ENCODE data around the gene MYH13.

Gene MYH13

DNA sequence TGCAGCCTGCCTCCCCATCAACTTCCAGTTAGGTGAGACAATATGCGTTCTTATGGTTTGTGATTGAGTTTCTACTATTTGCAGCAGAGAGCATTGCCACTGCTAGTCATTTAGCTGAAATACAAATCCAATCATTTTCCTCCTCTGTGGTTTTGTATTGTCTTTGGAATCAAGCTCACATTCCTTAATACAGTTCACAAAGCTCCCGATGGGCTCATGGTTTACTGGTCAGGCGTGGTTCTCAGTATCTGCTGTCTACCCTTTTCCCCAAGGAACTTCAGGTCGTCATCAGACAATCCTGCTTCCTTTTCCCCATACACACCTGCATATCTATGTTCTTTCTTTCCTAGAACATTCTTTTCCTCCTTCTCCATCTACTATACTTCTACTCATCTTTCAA lies 104.8 kb downstream of the MYH13 start:
- no peaks in the 10 kb centered on the region for H3K27me3 ChIP-seq (ENCODE audit: insufficient read depth, low read length)
- no peak overlapping the region for H3K4me3 ChIP-seq (ENCODE audit: low read length)
- no peaks in the 10 kb centered on the region for H3K4me1 ChIP-seq (ENCODE audit: insufficient read depth, low read length)
- H3K9me3 ChIP-seq (ENCODE audit: insufficient read depth, low read depth, low read length), result no peaks in the 10 kb centered on the region
- no peak overlapping the region for H3K27ac ChIP-seq (ENCODE audit: low read length)
- no peak overlapping the region for H3K9ac ChIP-seq (ENCODE audit: low read depth, low read length)
- H3K36me3 ChIP-seq (ENCODE audit: insufficient read depth, low read depth, low read length), result no peaks in the 10 kb centered on the region

- Histone ChIP-seq H3K4me3 (ENCODE audit: low read length) (no peak overlapping the region), H3K27ac (ENCODE audit: low read length) (no peak overlapping the region), H3K9ac (ENCODE audit: low read depth, low read length) (no peak overlapping the region), H3K27me3 (ENCODE audit: insufficient read depth, low read length) (no peaks in the 10 kb centered on the region), H3K36me3 (ENCODE audit: insufficient read depth, low read depth, low read length) (no peaks in the 10 kb centered on the region), H3K9me3 (ENCODE audit: insufficient read depth, low read depth, low read length) (no peaks in the 10 kb centered on the region), H3K4me1 (ENCODE audit: insufficient read depth, low read length) (no peaks in the 10 kb centered on the region)
These were observed 106.4 kb downstream of the MYH13 start for GRCh38 chr17:10266296-10266876.

DNA sequence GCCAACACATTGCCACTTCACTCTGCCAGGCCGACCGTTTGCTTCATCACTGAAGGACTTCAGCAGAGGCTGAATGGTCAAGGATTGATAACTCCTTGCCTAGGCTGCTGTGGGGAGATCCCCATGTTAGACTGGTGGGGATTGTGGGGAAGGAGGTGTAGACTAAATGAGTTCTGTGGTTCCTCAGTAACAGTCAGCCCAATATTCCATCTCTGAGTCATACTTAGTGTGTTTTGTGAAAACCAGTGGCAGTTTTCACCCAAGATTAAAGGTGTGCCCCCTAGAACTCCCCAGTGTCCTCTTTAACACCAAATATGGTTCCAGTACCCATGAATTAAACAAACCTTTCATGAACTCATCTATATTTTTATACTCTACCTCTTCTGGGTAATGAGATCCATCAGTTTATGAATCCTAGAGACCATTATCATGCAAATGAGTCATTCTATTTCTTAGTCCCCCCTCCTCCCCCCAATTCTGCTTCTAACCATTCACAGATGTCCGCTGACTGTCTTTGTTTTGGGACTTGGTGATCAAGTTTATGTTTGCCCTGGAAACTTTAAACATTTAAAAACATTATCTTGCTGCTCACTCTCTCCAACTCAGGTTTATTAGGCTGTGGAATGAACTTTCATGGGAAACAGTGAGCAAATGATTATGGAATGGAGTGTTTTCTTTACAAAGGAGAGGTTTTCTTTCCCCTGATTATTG lies 107.6 kb downstream of the MYH13 start:
- H3K27ac ChIP-seq (ENCODE audit: low read length), result no peak overlapping the region
- H3K4me3 ChIP-seq (ENCODE audit: low read length), result no peak overlapping the region
- no peaks in the 10 kb centered on the region for H3K4me1 ChIP-seq (ENCODE audit: insufficient read depth, low read length)
- no peaks in the 10 kb centered on the region for H3K9me3 ChIP-seq (ENCODE audit: insufficient read depth, low read depth, low read length)
- H3K9ac ChIP-seq (ENCODE audit: low read depth, low read length), result no peak overlapping the region
- no peaks in the 10 kb centered on the region for H3K27me3 ChIP-seq (ENCODE audit: insufficient read depth, low read length)
- no peaks in the 10 kb centered on the region for H3K36me3 ChIP-seq (ENCODE audit: insufficient read depth, low read depth, low read length)

DNA sequence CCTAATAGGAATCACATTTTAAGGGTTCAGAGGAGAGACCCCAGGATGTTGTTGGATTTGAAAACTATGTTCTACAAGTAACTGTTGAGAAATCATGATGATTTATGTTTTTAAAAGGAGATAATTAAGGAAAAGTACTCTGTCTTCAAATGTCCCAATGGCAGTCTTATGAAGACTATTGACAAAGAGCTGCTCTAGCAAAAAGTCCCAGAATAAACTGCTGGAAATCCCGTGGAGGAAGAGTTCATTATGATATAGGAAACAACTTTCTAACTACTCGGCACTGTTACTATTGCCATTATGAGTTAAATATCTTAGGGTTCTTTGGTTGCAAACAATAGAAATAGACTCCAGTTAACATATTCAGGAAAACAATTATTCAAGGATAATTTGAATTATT lies 108.8 kb downstream of the MYH13 start:
- H3K27me3 ChIP-seq (ENCODE audit: insufficient read depth, low read length), result no peaks in the 10 kb centered on the region
- H3K9ac ChIP-seq (ENCODE audit: low read depth, low read length), result no peak overlapping the region
- no peak overlapping the region for H3K27ac ChIP-seq (ENCODE audit: low read length)
- no peaks in the 10 kb centered on the region for H3K4me1 ChIP-seq (ENCODE audit: insufficient read depth, low read length)
- no peak overlapping the region for H3K4me3 ChIP-seq (ENCODE audit: low read length)
- H3K36me3 ChIP-seq (ENCODE audit: insufficient read depth, low read depth, low read length), result no peaks in the 10 kb centered on the region
- no peaks in the 10 kb centered on the region for H3K9me3 ChIP-seq (ENCODE audit: insufficient read depth, low read depth, low read length)

DNA sequence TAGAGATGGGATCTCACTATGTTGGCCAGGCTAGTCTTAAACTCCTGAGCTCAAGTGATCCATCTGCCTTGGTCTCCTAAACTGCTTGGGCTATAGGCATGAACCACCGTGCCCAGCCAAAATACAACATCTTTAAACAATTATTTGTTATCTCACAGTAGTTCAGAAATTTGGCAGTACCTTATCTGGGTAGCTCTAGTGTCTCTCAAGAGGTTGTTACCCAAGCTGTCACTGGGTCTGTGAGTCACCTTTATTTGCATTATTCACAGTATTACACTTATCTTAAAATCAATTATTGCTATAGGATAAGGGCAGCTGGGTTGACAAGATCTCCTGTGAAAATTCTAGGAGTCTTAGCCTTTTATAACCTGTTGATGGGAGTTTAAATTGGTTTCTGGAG lies 110.4 kb downstream of the MYH13 start:
- H3K9me3 ChIP-seq (ENCODE audit: insufficient read depth, low read depth, low read length), result no peaks in the 10 kb centered on the region
- no peak overlapping the region for H3K27ac ChIP-seq (ENCODE audit: low read length)
- no peak overlapping the region for H3K4me3 ChIP-seq (ENCODE audit: low read length)
- H3K27me3 ChIP-seq (ENCODE audit: insufficient read depth, low read length), result no peaks in the 10 kb centered on the region
- no peak overlapping the region for H3K9ac ChIP-seq (ENCODE audit: low read depth, low read length)
- no peaks in the 10 kb centered on the region for H3K4me1 ChIP-seq (ENCODE audit: insufficient read depth, low read length)
- H3K36me3 ChIP-seq (ENCODE audit: insufficient read depth, low read depth, low read length), result no peaks in the 10 kb centered on the region

GRCh38 chr17:10261098-10261497 lies 111.7 kb downstream of the MYH13 start:
- H3K27me3 ChIP-seq (ENCODE audit: insufficient read depth, low read length), result no peaks in the 10 kb centered on the region
- H3K9ac ChIP-seq (ENCODE audit: low read depth, low read length), result no peak overlapping the region
- H3K9me3 ChIP-seq (ENCODE audit: insufficient read depth, low read depth, low read length), result no peaks in the 10 kb centered on the region
- no peak overlapping the region for H3K4me3 ChIP-seq (ENCODE audit: low read length)
- no peaks in the 10 kb centered on the region for H3K4me1 ChIP-seq (ENCODE audit: insufficient read depth, low read length)
- no peak overlapping the region for H3K27ac ChIP-seq (ENCODE audit: low read length)
- H3K36me3 ChIP-seq (ENCODE audit: insufficient read depth, low read depth, low read length), result no peaks in the 10 kb centered on the region

GRCh38 chr17:10251212-10251948 lies 121.4 kb downstream of the MYH13 start:
- Histone ChIP-seq H3K9me3 (ENCODE audit: insufficient read depth, low read depth, low read length) (no peaks in the 10 kb centered on the region), H3K4me1 (ENCODE audit: insufficient read depth, low read length) (no peaks in the 10 kb centered on the region), H3K36me3 (ENCODE audit: insufficient read depth, low read depth, low read length) (no peaks in the 10 kb centered on the region), H3K9ac (ENCODE audit: low read depth, low read length) (no peak overlapping the region), H3K4me3 (ENCODE audit: low read length) (no peak overlapping the region), H3K27ac (ENCODE audit: low read length) (no peak overlapping the region), H3K27me3 (ENCODE audit: insufficient read depth, low read length) (no peaks in the 10 kb centered on the region)

Data from iPS-20b (cell line).